Liver (tissue), 9 donors: ENCODE results near the gene HCFC1. TPM values are rescaled to one million over a fixed set of nuclear protein-coding genes. Genes with fewer than 3 reads are reported as not detected.

Source experiments
- DNase-seq: peaks from one replicate; pipeline ENCODE4 v3.0.0-alpha.2; 2017; ENCODE audit warnings: low spot score
- H3K27ac ChIP-seq, 2 donors: one replicate each; pipeline ENCODE4 v1.7.0; 2013; ENCODE audit warnings: inconsistent platforms in 2 of 2, low read length in 2 of 2, control low read depth in 1 of 2, low read depth in 1 of 2, mild to moderate bottlenecking in 1 of 2
- H3K27me3 ChIP-seq, 4 donors: one replicate each; pipeline versions ENCODE4 v1.6.1 to v1.7.0; 2013; ENCODE audit warnings: low read length in 3 of 4, inconsistent platforms in 1 of 4, mild to moderate bottlenecking in 1 of 4, moderate library complexity in 1 of 4; ENCODE audit not compliant: control insufficient read depth in 4 of 4, insufficient read depth in 4 of 4
- H3K36me3 ChIP-seq, 4 donors: one replicate each; pipeline versions ENCODE4 v1.6.1 to v1.7.0; 2013; ENCODE audit warnings: low read length in 3 of 4, mild to moderate bottlenecking in 3 of 4, low read depth in 1 of 4, moderate library complexity in 1 of 4; ENCODE audit not compliant: control insufficient read depth in 4 of 4, insufficient read depth in 3 of 4
- H3K4me1 ChIP-seq, 4 donors: one replicate each; pipeline versions ENCODE4 v1.6.1 to v1.7.0; 2013; ENCODE audit warnings: low read length in 3 of 4, mild to moderate bottlenecking in 3 of 4, moderate library complexity in 1 of 4; ENCODE audit not compliant: control insufficient read depth in 4 of 4, insufficient read depth in 4 of 4
- H3K4me3 ChIP-seq, 3 donors: one replicate each; pipeline versions ENCODE4 v1.6.1 to v1.7.0; 2013; ENCODE audit warnings: low read length in 3 of 3, control low read depth in 1 of 3, low read depth in 1 of 3, mild to moderate bottlenecking in 1 of 3
- H3K9ac ChIP-seq, 2 donors: one replicate each; pipeline ENCODE4 v1.7.0; 2013; ENCODE audit warnings: low read length in 2 of 2, mild to moderate bottlenecking in 2 of 2, moderate library complexity in 2 of 2, control low read depth in 1 of 2, low read depth in 1 of 2
- H3K9me3 ChIP-seq, 4 donors: one replicate each; pipeline versions ENCODE4 v1.6.1 to v1.7.0; 2013; ENCODE audit warnings: low read length in 3 of 4; ENCODE audit not compliant: control insufficient read depth in 4 of 4
- ATF3 ChIP-seq: IDR thresholded peaks from 2 replicates; pipeline ENCODE4 v1.6.1; 2016; ENCODE audit warnings: antibody characterized with exemption
- FOXA1 ChIP-seq: IDR thresholded peaks from 2 replicates; pipeline ENCODE4 v1.6.1; 2016; ENCODE audit warnings: antibody characterized with exemption
- FOXA2 ChIP-seq: IDR thresholded peaks from 2 replicates; pipeline ENCODE4 v1.6.1; 2016; ENCODE audit warnings: antibody characterized with exemption
- GABPA ChIP-seq, 2 donors: IDR thresholded peaks in 1 of 2; conservative IDR thresholded peaks in 1 of 2; 2 replicates each; pipeline ENCODE4 v1.6.1; 2016; ENCODE audit warnings: antibody characterized with exemption in 2 of 2, mild to moderate bottlenecking in 1 of 2, moderate library complexity in 1 of 2
- HNF4A ChIP-seq, 2 donors: conservative IDR thresholded peaks; 2 replicates each; pipeline ENCODE4 v1.6.1; 2016; ENCODE audit warnings: antibody characterized with exemption in 2 of 2, mild to moderate bottlenecking in 2 of 2
- JUND ChIP-seq, 2 donors: IDR thresholded peaks; 2 replicates each; pipeline ENCODE4 v1.6.1; 2016; ENCODE audit warnings: antibody characterized with exemption in 2 of 2
- MAX ChIP-seq: IDR thresholded peaks from 2 replicates; pipeline ENCODE4 v1.6.1; 2016; ENCODE audit warnings: antibody characterized with exemption
- NR2F2 ChIP-seq: IDR thresholded peaks from 2 replicates; pipeline ENCODE4 v1.6.1; 2016; ENCODE audit warnings: antibody characterized with exemption
- RAD21 ChIP-seq, 2 donors: IDR thresholded peaks; 2 replicates each; pipeline ENCODE4 v1.6.1; 2016; ENCODE audit warnings: antibody characterized with exemption in 2 of 2, mild to moderate bottlenecking in 2 of 2
- REST ChIP-seq: IDR thresholded peaks from 2 replicates; pipeline ENCODE4 v1.6.1; 2016; ENCODE audit warnings: antibody characterized with exemption, mild to moderate bottlenecking
- RXRA ChIP-seq, 2 donors: IDR thresholded peaks; 2 replicates each; pipeline ENCODE4 v1.6.1; 2017 to 2018; ENCODE audit warnings: antibody characterized with exemption in 2 of 2, mild to moderate bottlenecking in 1 of 2
- SP1 ChIP-seq: IDR thresholded peaks from 2 replicates; pipeline ENCODE4 v1.6.1; 2018; ENCODE audit warnings: antibody characterized with exemption, mild to moderate bottlenecking
- TAF1 ChIP-seq: conservative IDR thresholded peaks from 2 replicates; pipeline ENCODE4 v1.6.1; 2016; ENCODE audit warnings: antibody characterized with exemption, mild to moderate bottlenecking
- YY1 ChIP-seq: IDR thresholded peaks from 2 replicates; pipeline ENCODE4 v1.6.1; 2016; ENCODE audit warnings: antibody characterized with exemption, mild to moderate bottlenecking
- WGBS: extraction: QIAGEN DNeasy Blood & Tissue Kit; methylation state at CpG from one replicate; pipeline ENCODE4 v1.1.7; 2013; 5-methylcytosine and 5-hydroxymethylcytosine counted together
- polyA plus RNA-seq, 2 donors: library from polyadenylated mRNA; stranded (reverse) in 1 of 2; unstranded in 1 of 2; fragments of 200-250 nt in 1 of 2; fragments of >200 nt in 1 of 2; fragmentation: Nextera tagmentation in 1 of 2; extraction: Ambion mirVana in 1 of 2; gene quantifications; one replicate each; pipeline versions ENCODE4 v1.2.1 to v1.2.3, GENCODE V29; 2013 to 2015
- total RNA-seq, 2 donors: library from RNA; depleted of rRNA; stranded (reverse); fragments of >200 nt; gene quantifications; one replicate each; pipeline ENCODE4 v1.2.3, GENCODE V29; 2014
- TF ChIP-seq, protein P1 (sequence below): IDR thresholded peaks from 2 replicates; pipeline ENCODE4 v1.6.1; 2016; ENCODE audit warnings: antibody characterized with exemption
- TF ChIP-seq, protein P2 (sequence below): fragments of 150-350 bp; IDR thresholded peaks from 2 replicates; pipeline ENCODE4 v1.5.1; 2017; ENCODE audit warnings: improper control_type of control experiment, low read depth, low read length; ENCODE audit not compliant: missing input control
- donor health status: healthy.
- donor health status: healthy.
- donor health status: healthy.
- donor health status: healthy.
- donor health status: healthy.

HCFC1 gene
- total and polyA plus RNA-seq, 4 donors = 7.9 to 26.9 (median 13.9) TPM

GRCh38 chrX:153944140-153944799 lies 27.3 kb downstream of the HCFC1 start, which contains the start of gene RENBP (continued):
- TF ChIP-seq REST (no peak), RXRA (IDR thresholded peaks at IDR 0.05) (no peak), SP1 (no peak)

GRCh38 chrX:153941336-153942252 lies 30.0 kb downstream of the HCFC1 start:
- Histone ChIP-seq H3K27ac (no peak overlapping the region), H3K4me1 (peaks cover 0 to 2% (median 0%) of the 10 kb centered on the region in 4 donors), H3K36me3 (no peaks in the 10 kb centered on the region), H3K4me3 (no peak overlapping the region), H3K9ac (no peak overlapping the region), H3K27me3 (no peaks in the 10 kb centered on the region), H3K9me3 (no peaks in the 10 kb centered on the region)
- TF ChIP-seq RXRA (IDR thresholded peaks at IDR 0.05) (no peak), SP1 (no peak), GABPA (IDR thresholded peaks at IDR 0.05 in 1 of 2, conservative IDR thresholded peaks at IDR 0.05 in 1 of 2) (no peak), FOXA1 (no peak), REST (no peak), TAF1 (no peak), MAX (no peak), YY1 (no peak), FOXA2 (no peak), ATF3 (no peak), NR2F2 (no peak), RAD21 (IDR thresholded peaks at IDR 0.05) (no peak), JUND (IDR thresholded peaks at IDR 0.05) (no peak), HNF4A (conservative IDR thresholded peaks at IDR 0.05) (no peak)
- TF ChIP-seq, protein P1, sequence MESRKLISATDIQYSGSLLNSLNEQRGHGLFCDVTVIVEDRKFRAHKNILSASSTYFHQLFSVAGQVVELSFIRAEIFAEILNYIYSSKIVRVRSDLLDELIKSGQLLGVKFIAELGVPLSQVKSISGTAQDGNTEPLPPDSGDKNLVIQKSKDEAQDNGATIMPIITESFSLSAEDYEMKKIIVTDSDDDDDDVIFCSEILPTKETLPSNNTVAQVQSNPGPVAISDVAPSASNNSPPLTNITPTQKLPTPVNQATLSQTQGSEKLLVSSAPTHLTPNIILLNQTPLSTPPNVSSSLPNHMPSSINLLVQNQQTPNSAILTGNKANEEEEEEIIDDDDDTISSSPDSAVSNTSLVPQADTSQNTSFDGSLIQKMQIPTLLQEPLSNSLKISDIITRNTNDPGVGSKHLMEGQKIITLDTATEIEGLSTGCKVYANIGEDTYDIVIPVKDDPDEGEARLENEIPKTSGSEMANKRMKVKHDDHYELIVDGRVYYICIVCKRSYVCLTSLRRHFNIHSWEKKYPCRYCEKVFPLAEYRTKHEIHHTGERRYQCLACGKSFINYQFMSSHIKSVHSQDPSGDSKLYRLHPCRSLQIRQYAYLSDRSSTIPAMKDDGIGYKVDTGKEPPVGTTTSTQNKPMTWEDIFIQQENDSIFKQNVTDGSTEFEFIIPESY = no peak
- TF ChIP-seq, protein P2, sequence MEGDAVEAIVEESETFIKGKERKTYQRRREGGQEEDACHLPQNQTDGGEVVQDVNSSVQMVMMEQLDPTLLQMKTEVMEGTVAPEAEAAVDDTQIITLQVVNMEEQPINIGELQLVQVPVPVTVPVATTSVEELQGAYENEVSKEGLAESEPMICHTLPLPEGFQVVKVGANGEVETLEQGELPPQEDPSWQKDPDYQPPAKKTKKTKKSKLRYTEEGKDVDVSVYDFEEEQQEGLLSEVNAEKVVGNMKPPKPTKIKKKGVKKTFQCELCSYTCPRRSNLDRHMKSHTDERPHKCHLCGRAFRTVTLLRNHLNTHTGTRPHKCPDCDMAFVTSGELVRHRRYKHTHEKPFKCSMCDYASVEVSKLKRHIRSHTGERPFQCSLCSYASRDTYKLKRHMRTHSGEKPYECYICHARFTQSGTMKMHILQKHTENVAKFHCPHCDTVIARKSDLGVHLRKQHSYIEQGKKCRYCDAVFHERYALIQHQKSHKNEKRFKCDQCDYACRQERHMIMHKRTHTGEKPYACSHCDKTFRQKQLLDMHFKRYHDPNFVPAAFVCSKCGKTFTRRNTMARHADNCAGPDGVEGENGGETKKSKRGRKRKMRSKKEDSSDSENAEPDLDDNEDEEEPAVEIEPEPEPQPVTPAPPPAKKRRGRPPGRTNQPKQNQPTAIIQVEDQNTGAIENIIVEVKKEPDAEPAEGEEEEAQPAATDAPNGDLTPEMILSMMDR = no peak
- WGBS = 64% methylated on average over 23 of the region's 23 CpGs
- DNase-seq = no peak
